Activated CD4-positive, CD25-positive, alpha-beta regulatory T cell (primary cell): ENCODE measurements around the gene MDM2.
"Not testable (repeated sequence)": the region's sequence is repeated elsewhere in the genome, so short reads cannot be mapped to it uniquely, and the experiment has no call there.

Source experiments
- DNase-seq, 4 experiments: peaks; one replicate each; lab custom pipeline; 2025; lab: John Stamatoyannopoulos, UW

The MDM2 gene

DNA sequence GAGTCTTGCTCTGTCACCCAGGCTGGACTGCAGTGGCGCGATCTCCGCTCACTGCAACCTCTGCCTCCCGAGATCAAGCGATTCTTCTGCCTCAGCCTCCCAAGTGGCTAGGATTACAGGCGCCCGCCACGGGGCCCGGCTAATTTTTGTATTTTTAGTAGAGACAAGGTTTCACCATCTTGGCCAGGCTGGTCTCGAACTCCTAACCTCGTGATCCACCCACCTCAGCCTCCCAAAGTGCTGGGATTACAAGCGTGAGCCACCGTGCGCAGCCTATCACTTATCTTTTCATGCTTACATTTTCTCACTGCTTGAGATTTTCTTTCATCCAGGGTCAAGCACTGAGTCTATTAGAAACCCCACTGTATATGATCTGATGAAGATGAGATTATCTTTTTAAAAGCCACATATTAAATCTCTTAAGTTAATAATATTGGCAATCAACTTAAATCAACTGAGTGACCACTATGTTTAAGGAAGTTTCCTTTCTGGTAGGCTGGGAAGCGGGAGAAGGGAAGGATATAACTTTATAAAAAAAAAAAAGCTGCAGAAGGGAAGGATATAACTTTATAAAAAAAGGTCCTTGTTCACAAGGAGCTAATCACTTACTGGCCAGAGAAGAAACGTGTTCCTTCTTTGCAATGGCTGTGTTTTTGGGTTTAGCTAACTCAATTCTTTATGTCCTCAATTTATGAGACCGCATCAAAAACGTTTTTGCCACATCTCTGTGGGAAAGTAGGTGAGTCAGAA is 1.3 kb upstream of the MDM2 start:
- no peak for DNase-seq

GRCh38 chr12:68807274-68807575 is 752 bp upstream of the MDM2 start:
- not testable (repeated sequence) for DNase-seq

GRCh38 chr12:68808388-68809189 is 612 bp downstream of the MDM2 start:
- peak in 3 of 4 experiments; percentile 25 to 41 (median 27) for DNase-seq

- no peak for DNase-seq
Measured at GRCh38 chr12:68809190-68810026, 1.4 kb downstream of the MDM2 start.

DNA sequence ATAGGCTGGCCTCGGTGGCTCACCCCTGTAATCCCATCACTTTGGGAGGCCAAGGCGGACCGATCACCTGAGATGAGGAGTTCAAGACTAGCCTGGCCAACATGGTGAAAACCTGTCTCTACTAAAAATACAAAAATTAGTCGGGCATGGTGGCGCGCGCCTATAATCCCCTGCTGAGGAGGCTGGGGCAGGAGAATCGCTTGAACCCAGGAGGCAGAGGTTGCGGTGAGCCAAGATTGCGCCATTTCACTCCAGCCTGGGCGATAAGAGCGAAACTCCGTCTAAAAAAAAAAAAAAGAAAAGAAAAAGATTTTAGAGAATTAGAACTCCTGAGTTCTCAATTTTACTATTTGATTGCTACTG is 2.0 kb downstream of the MDM2 start:
- DNase-seq: not testable (repeated sequence)

GRCh38 chr12:68811573-68811972 is 3.6 kb downstream of the MDM2 start:
- DNase-seq: not testable (repeated sequence)

DNA sequence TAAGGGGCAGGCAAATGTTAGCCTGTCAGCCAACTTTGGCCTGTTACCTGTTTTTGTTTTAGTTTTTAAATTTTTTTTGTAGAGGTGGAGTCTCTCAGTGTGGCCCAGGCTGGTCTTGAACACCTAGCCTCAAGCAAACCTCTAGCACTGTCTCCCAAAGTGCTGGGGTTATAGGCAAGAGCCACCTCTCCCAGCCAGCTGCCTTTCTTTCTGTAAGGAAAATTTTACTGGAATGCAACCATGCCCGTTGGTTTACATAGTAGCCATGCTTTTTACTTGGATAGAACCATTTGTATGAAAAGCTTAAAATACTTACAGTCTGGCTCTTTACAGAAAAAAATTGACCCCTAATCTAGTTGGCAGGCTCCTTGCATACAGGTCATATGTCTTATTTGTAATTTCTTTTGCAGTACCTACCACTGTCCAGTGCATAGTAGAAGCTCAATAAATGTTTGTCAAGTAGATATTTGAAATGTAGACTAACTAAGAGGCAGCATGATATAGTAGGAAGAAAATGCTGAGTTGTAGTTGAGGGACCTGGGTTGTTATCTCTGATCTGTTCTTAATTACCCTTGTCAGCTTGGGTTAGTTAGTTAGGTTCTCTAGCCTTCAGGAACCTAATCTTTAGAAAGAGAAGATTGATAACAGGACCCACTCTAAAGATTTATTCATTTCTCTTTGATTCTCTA is 4.7 kb downstream of the MDM2 start:
- DNase-seq: no peak

GRCh38 chr12:68813242-68813593 is 5.2 kb downstream of the MDM2 start:
- DNase-seq: no peak

DNA sequence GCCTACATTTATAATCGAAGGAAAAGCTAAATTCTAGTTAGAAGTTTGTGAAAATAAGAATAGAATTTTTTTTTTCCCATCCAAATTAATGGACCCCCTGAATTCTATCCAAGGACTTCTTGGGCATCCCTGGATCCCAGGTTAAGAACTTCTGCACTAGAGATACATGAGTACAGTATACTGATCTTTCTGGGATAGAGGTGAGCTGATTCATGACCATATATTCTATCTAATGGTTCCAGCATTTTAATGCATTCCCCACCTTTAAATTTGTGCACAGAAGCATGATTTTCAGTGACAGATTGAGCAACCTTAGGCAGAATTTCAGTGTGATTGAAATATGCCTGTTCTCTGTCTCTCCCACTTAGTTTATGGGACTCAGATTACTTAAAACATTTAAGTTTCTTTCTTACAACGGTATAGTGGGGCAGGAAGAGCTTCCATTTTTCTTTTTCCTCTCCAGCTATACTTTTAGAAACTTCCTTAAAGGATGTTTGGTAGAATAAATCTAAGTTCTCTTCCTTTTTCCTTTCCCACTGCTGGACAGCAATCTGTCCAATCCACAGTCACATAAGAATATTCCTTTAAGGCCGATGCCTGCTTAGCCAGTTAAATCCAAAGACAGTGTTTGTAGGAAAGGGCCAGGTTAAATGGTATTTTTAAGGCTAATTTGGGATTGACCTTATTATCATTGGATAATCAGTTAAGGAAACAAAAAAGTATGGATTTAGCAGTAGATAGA is 6.7 kb downstream of the MDM2 start:
- no peak for DNase-seq

- DNase-seq: no peak
Measured at GRCh38 chr12:68815232-68815927, 7.4 kb downstream of the MDM2 start.

DNA sequence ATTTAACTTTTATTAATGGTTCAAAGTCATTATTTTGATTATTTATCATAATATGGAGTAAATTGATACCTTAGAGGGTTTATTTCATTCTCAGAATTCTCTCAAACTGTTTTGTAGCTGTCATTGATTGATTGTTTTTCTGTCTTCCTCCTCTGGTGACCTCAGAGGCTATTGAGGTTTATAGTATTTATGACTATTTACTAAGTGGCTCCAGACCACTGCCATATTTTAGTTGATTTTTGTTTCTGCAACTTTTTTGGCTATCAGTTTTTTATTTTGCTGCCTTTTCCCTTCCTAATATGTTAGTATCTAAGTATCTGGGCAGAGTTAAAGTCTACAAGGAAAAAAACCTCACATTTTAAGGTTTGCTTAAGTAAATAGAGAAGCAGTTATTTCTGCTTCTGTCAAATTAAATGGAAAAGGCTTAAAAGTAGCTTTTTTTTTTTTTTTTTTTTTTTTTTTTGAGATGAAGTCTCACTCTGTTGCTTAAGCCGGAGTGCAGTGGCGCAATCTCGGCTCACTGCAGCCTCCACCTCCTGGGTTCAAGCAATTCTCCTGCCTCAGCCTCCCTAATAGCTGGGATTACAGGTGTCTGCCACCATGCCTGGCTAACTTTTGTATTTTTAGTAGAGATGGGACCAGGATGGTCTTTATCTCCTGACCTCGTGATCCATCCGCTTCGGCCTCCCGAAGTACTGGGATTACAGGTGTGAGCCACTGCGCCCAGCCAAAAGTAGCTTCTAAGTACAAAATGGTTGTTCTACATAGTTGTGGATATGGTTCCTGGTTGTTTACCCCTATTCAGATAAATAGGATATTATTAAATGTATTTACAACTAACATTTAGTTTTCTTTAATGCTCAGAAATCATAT is 8.2 kb downstream of the MDM2 start:
- no peak for DNase-seq

GRCh38 chr12:68819481-68819880 is 11.5 kb downstream of the MDM2 start:
- DNase-seq: not testable (repeated sequence)

- no peak for DNase-seq
Measured at GRCh38 chr12:68821357-68822188, 13.6 kb downstream of the MDM2 start.

DNA sequence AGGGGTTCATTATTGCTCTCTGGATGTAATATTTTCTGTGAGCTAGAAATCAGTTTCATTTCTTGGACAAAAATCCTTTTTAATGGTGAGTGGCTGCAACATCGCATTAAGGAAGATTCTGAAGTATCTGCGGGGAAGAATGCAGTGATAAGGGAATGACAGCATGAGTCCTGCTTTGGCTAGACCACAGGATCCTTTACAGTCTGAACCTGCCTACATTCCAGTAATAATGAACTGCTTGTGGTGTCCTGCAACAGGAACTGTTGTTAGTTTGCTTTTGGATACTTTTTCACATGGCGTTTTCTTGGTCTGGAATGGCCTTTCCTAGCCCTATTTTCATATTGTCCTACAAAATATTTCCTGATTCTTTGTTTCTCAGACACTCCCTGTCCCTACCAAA is 15.7 kb downstream of the MDM2 start:
- DNase-seq: no peak

DNA sequence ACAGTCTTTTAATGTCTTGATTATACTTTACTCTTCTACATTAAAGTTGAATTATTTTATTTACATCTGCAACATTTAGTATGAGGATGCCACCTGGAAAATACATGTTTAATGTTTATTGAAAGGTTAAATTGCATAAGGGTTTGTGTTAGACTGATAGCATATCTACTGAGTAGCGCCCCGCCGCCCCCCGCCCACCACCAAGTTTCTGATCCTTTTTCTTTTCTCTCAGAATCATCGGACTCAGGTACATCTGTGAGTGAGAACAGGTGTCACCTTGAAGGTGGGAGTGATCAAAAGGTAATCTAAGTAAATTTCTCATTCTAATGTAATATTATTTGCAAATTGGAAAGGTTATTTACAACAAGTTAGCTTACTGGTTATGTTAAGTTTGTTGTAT is 16.2 kb downstream of the MDM2 start:
- DNase-seq: no peak

DNA sequence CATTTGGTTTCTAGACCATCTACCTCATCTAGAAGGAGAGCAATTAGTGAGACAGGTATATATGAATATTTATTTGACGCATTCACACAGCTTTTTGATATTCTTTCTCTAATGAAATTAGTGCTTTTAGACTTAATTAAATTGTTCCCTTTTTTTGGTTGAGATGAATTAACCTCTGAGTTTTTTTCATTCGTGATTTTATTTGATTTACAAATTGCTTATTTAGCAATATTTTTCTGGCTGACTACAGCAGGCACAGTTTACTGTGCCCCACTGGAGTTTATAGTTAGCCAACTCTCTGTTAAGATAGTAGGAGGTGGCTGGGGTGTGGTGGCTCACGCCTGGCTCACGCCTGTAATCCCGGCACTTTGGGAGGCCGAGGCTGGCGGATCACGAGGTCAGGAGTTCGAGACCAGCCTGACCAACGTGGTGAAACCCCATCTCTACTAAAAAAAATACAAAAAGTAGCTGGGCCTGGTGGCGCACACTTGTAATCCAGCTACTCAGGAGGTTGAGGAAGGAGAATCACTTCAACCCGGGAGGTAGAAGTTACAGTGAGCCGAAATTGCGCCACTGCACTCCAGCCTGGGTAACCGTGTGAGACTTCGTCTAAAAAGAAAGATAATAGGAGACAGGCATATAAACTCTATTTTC is 16.7 kb downstream of the MDM2 start:
- DNase-seq: no peak

GRCh38 chr12:68825569-68826217 is 17.7 kb downstream of the MDM2 start:
- no peak for DNase-seq
